Activated CD4-positive, alpha-beta T cell treated with anti-CD3 and anti-CD28 coated beads, Interleukin-2, amount 50 U/mL, for 48 hours (primary cell): ENCODE measurements around the gene ESRRA.

Source experiments
- DNase-seq, 2 experiments: peaks; one replicate each; pipeline ENCODE4 v3.0.0-alpha.2; 2020

The ESRRA gene

DNA sequence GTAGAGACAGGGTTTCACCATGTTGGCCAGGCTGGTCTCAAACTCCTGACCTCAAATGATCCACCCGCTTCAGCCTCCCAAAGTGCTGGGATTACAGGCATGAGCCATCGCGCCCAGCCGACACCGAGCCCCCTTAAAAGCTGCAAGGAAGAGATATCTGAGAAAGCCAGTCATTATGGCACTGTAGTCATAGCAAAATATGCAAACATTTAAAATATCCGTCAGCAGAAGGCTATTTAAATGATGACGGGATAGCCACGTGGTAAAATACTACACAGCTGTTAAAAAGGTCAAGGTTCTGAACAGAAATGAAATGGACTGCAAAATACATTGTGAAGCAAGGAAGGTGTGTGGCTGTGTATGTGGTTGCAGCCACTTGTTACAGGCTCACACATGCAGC, 28.2 kb downstream of the ESRRA start:
- DNase-seq, result no peak

DNA sequence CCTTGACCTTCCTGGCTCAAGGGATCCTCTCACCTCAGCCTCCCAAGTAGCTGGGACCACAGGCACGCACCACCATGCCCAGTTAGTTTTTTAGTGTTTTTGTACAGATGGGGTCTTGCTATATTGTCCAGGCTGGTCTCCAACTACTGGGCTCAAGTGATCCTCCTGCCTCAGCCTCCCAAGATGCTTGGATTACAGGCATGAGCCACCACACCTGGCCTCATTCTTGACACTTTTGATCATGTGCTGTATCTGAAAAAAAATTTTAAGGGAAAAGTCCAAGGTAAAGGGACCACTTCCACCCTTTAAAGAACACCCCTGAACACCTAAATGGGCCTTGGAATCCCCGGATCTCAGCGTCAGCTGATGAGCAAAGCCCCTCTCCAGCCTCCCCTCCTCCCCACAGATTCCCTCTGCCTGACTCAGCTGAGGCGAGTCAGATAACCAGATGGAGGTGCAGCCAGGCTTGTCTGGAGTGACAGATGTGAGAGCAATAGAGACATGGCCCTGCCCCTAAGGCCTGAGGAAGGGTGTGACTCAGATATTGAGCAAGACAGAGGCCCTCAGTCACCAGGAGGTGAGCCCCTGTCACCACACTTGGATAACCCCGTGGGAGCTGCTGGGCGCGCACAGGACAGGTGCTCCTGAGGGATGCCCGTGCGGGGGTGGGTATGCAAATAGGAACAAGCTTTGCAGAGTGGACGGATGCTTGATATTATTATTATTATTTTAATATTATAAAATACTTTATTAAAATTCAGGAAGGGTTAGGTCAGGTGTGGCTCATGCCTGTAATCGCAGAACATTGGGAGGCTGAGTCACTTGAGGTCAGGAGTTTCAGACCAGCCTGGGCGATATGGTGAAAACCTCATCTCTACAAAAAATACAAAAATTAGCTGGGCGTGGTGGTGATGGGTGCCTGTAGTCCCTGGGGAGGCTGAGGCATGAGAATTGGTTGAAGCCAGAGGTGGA, 29.7 kb downstream of the ESRRA start:
- peak; percentile 43 to 62 for DNase-seq

DNA sequence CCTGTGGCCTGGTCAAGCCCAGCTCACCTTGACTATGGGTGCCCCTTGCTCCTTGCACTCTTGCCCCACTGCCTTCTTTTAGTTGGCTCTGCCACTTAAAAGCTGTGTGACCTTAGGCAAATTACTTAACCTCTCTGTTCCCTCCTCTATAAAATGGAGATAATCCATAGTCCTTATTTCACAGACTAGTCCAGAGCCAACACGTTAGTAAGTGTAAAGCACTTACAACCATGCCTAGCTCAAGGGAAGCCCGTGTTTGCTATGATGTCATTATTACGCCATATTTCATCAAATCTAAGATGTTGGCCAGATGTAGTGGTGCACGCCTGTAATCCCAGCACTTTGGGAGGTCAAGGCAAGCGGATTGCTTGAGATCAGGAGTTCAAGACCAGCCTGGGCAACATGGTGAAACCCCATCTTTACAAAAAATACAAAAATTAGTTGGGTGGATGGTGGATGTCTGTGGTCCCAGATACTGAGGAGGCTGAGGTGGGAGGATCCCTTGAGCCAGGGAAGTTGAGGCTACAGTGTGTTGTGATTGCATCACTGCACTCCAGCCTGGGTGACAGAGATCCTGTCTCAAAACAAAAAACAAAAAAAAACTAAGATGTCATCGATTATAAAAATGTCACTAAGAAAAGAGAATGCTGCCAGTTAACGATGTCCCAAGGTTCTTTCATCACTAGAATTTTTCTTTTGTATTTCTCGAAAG, 32.4 kb downstream of the ESRRA start:
- DNase-seq, result no peak

DNA sequence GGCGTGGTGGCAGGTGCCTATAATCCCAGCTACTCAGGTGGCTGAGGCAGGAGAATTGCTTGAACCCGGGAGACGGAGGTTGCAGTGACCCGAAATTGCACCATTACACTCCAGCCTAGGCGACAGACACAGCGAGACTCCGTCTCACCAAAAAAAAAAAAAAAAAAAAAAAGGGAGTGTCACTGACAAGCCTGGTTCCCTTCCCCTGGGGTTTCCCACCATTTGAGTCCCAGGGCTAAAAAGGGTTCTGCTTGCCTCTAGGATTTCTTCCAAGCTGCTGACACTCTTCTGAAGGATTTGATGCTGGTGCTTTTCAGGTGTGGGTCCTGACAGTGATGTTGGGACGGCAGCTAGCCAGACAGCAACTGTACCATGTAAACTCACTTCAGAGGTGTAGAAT, 33.4 kb downstream of the ESRRA start:
- no peak for DNase-seq

DNA sequence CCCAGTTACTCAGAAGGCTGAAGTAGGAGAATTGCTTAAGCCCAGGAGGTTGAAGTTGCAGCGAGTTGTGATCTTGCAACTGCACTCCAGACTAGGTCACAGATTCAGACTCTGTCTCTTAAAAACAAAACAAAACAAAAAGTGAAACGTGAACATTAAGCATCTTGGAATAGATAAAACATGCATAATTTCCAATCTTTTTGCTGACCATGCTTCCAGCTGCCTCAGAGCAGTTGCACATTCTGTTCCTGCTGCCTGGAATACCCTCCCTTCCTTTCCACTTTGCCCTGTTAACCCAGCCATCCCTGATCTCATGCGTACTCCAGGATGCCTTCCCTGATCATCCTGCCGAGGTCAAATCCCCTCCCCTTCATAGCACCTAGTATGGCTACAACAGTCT, 34.0 kb downstream of the ESRRA start:
- no peak for DNase-seq

DNA sequence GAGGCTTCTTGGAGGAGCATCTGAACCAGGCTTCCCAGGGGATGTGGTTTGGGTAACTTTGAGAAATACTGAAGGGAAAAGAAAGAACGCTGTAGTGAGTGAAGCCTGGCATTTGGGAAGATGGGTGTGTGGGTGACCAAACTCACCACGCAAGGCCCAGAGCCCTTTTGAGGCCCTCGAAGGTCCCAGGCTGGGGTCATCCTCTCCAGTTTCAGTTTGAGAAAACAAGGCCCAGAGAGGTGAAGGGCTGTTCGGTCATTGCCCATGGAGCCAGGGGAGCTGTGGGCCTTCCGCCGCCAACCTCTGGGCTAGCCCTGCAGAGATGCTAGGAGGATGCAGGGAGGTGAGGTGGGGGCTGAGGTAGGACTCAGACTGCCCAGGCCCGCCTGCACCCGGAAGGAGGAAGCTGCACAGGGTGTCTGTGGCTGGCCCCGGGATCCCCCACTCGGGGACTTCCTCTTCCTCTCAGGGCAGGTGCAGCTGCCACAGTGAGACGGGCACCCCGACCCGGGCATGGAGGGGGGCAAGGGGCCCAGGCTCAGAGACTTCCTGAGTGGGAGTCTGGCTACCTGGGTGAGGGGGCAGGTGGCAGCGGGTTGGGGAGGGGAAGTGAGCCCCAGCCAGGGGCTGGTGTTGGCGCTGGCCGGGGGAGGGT, 34.6 kb downstream of the ESRRA start, which contains the start of gene CCDC88B:
Gene CCDC88B (plus strand): TSS at position 451 of the 655 bp plus-strand sequence. CDS start 63 bp downstream, at position 514.
- peak; percentile 84 to 87 for DNase-seq

DNA sequence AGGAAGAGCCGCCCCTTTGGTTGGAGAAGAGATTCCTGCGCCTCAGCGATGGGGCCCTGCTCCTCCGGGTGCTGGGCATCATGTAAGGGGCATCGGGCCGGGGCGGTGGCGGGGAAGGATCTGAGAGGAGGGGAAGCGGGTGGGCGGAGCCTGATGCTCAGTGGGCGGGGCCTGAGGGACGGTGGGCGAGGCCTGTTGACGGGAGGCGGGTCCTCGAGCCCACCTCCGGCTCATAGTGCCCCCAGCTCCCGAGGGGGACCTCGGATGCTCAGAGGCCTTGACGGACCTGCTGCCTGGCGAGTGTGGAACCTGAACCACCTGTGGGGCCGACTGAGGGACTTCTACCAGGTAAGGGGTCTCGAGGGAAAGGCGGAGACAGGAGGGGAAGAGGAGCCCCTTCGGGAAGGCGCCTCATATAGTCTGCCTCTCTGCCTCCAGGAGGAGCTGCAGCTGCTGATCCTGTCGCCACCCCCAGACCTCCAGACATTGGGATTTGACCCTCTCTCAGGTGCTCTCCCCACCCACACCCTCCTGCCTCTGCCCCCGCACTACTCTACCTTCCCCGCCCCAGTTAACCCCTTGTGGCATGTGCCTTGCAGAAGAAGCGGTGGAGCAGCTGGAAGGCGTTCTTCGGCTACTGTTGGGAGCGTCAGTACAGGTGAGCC, 35.5 kb downstream of the ESRRA start:
- peak; percentile 85 to 88 for DNase-seq

DNA sequence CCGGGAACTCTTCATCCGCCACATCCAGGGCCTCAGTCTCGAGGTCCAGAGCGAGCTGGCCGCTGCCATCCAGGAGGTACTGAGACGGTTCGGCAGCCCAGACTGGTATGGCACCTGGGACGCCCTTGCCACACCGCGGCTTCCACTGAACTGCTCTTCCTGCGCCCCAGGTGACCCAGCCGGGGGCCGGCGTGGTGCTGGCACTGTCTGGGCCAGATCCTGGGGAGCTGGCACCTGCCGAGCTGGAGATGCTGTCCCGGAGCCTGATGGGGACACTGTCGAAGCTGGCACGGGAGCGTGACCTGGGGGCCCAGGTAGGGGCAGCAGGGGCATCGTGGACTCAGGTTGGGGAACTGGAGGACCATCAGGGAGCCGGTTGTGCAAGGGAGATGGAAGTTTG, 36.1 kb downstream of the ESRRA start:
- DNase-seq, result no peak

DNA sequence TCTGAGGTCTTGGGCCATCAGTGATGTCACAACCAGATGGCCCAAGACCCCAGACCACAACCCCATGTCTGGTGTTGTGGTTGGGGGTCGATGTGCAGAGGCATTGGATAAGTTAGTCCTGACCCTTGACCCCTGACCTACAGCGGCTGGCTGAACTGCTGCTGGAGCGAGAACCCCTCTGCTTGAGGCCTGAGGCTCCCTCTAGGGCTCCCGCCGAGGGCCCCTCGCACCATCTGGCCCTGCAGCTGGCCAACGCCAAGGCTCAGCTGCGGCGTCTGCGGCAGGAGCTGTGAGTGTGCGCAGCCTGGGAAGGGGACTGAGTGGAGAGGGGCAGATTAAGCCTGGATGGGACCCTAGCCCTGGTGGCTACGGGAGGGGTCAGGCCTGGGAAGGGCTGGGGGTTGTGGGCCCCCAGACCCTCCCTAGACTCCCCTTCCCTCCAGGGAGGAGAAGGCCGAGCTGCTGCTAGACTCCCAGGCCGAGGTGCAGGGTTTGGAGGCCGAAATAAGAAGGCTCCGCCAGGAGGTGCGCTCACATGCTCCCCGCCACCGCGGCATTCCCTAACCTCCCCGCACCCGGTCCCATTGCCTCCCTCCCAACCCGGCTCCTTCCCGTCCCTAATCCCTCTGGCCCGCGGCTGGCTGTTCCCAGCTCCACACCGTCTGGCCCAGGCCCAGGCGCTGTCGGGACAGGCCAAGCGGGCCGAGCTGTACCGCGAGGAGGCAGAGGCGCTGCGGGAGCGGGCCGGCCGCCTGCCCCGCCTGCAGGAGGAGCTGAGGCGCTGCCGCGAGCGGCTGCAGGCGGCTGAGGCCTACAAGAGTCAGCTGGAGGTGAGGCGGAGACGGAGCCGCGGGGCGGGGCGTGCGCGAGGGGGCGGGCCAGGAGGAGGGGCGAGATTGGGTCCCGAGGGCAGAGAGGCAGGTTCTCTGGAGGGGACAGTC, 36.8 kb downstream of the ESRRA start:
- peak; percentile 94 to 95 for DNase-seq

DNA sequence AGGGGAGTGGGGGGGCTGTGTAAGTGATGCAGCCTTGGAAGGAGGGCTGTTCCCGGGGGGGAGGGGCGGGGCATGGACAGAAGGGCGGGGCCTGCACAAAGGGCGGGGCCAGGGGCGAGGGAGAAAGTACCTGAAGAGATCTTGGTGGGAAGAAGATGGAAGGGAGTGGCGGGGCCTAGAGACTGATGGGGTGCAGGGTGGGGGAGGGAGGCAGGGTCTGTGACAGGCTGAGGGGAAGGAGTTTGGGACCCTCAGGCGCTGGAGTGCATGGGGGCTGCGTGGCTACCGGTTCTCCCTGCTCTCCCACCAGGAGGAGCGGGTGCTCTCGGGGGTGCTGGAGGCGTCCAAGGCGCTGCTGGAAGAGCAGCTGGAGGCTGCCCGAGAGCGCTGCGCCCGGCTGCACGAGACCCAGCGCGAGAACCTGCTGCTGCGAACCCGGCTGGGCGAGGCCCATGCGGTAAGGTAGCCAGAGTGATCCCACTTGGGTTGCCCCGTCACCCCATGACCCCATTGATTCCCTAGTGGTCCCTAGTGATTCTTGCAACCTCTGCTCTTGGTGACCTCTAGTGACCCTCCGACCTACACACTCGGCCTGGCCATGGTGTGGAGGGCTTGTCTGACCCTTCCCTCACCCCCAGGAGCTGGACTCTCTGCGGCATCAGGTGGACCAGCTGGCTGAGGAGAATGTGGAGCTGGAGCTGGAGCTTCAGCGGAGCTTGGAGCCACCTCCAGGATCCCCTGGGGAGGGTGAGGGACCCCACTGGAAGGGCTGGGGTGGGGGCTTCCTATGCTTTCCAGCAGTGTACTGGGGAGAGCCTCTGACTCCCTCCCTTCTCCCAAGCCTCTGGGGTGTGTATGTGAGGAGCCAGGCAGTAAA, 37.8 kb downstream of the ESRRA start:
- no peak for DNase-seq

DNA sequence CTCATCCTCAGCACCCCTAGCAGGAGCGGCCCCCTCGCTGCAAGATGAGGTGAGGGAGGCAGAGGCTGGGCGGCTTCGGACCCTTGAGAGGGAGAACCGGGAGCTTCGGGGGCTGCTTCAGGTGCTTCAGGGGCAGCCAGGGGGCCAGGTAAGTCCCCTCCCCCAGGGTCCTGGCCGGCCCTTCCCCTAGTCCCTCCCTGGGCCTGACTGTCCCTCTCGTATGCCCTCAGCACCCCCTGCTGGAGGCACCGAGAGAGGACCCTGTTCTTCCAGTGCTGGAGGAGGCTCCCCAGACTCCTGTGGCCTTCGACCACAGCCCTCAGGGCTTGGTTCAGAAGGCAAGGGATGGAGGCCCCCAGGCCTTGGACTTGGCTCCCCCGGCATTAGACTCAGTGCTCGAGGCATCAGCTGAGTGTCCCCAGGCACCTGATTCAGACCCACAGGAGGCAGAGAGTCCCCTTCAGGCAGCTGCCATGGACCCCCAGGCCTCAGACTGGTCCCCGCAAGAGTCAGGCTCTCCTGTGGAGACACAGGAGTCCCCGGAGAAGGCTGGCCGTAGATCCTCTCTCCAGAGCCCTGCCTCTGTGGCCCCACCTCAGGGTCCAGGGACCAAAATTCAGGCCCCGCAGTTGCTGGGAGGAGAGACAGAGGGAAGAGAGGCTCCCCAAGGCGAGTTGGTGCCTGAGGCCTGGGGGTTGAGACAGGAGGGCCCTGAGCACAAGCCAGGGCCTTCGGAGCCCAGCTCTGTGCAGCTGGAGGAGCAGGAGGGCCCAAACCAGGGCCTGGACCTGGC, 38.6 kb downstream of the ESRRA start:
- peak; percentile 15 to 27 for DNase-seq

DNA sequence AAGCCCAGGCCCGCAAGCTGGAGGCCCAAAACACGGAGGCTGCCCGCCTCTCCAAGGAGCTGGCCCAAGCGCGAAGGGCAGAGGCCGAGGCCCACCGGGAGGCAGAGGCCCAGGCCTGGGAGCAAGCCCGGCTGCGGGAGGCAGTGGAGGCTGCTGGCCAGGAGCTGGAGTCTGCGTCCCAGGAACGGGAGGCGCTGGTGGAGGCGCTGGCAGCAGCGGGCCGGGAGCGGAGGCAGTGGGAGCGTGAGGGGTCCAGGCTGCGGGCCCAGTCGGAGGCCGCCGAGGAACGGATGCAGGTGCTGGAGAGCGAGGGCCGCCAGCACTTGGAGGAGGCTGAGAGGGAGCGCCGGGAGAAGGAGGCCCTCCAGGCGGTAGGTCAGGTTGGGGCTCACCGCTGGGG, 39.5 kb downstream of the ESRRA start:
- no peak for DNase-seq

DNA sequence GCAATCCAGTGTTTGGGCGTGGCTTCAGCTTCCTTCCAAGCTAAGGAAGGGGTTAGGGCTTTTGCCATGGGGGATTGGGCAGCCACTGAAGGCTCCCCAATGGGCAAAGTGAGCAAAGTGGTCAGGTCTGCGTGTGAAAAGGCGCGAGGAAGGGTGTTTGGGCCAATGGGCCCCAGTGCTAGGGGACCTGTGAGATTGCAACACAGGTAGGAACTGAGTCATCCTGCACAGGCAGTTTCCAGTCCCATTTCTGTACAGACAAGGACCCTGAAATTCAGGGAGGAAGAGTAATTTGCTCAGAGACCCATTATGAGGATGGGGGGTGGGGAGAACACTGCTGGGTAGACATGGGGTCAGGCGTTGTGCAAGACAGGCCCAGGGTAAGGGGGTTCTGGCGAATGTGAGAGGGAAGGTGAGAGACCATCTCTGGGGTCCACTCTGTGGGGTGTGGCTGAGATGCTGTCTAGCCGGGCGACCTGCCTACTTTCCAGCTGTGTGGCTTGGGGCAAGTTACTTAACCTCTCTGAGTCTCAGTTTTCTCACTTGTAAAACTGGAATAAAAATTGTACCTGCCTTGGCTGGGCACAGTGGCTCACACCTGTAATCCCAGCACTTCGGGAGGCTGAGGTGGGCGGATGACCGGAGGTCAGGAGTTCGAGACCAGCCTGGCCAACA, 42.0 kb downstream of the ESRRA start:
- DNase-seq, result no peak

DNA sequence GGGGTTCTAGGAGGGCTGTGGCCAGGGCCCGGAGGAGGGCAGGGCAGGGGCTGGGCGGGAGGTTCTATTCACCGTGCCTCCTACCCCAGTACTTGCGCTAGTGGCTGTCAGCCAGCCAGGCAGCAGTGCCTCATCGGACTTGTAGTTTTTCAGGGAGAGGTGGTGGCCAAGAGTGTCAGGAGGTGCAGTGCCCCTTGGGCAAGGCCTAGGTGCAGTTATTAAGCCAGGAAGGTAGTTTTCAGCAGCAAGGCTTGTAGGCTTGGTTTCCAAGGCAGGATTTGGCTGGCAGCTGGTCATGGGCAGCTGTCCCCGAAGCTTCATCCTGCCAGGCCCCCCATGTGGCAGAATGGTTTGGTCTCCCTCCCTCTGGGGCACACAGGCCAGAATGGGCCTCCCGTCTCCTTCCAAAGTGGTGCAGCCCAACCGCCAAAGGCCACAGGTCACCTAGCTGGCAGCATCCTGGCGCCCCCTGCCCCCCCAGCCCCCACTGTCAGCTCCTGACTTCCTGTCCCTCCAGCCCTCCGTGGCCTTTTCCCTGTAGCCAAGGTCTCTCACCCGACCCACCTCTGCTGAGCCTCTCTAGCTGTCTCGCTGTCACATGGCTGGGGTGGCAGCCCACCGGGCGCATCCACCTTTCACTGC, 43.2 kb downstream of the ESRRA start:
- DNase-seq, result no peak

DNA sequence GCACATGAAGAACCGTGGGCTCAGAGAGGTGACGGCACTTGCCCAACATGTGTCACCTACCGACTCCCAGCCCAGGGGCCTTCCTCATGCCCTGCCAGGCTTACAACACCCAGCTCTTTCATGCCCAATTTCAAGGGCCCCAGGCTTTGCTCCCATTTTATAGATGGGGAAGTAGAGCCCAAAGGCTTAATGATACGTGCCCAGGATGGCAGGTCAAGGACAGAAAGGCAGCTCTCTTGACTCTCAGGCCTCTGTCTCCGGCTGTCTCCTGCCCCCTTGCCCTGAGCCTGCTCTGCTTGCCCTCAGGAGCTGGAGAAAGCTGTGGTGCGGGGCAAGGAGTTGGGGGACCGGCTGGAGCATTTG, 43.7 kb downstream of the ESRRA start:
- no peak for DNase-seq

DNA sequence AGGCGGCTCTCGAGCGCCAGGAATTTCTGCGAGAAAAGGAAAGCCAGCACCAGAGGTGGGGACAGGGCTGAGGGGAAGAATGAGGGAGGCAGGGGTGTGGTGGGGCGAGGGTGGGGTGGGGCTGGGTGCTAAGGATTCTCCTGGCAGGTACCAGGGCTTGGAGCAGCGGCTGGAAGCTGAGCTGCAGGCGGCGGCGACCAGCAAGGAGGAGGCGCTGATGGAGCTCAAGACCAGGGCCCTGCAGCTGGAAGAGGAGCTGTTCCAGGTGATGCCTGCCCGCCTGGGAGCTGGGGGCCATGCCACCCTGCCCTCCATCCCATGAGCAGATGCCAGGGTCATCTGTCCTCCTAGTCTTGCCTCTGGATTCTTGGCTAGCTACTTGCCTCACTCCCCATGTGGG, 44.1 kb downstream of the ESRRA start:
- DNase-seq, result no peak

DNA sequence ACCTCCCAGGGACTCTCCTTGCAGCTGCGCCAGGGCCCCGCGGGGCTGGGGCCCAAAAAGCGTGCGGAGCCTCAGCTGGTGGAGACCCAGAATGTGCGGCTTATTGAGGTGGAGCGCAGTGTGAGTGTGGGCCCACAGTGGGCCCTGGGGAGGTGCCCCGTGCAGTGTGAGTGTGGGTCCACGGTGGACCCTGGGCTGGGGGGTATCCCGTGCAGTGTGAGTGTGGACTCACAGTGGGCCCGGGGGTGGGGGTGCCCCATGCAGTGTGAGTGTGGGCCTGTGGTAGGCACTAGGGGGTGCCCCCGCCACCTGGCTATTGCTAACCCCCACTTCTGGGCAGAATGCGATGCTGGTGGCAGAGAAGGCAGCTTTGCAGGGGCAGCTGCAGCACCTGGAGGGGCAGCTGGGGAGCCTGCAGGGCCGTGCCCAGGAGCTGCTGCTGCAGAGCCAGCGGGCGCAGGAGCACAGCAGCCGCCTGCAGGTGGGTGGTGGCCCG, 45.9 kb downstream of the ESRRA start:
- no peak for DNase-seq
